ENCODE measurements around the gene CACNA1I. TPM values are rescaled to one million over a fixed set of nuclear protein-coding genes. Genes with fewer than 3 reads are reported as not detected.

CACNA1I gene
- polyA plus RNA-seq, 3 donors, result 0.04 TPM; not detected in 2

DNA sequence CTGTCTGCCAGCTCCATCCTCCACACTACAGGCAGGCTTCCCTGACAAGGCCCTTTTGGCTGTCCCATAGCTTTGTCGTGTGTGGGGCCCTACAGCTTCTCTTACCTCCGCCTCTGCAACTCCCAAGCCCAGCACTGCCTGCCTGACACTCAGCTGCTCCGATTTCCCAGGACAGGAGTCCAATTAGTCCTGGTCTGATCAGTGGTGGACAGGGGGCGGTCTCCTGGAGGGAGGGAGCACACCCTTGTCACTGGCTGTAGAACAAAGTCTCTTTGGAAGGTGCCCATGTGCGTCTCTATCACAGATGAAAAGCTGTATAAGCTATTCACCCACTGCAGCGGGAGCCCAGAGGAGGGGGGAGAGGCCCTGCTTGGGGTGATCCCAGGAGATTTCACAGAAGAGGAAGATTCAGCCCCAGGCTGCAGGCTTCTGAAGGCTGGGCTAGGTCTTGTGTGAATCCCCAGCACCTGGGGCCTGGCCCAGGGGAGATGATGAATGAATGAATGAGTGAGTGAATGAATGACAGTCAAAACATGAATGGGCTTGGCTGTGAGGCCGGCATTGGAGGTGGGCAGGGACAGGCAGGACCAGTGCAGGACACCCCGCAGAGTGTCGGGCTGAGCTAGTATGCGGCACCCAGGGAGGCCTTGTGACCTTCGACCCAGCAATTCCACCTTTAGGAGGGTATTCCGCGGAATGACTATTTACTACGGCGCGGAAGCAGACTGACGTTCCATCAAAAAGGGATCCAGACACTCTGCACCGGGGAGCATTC, 142.4 kb downstream of the CACNA1I start:
- no peak overlapping the region for H3K9ac ChIP-seq (ENCODE audit: insufficient read depth, low read length, poor library complexity, severe bottlenecking)
- intact Hi-C loops (cut with micrococcal nuclease), result no loop called here

DNA sequence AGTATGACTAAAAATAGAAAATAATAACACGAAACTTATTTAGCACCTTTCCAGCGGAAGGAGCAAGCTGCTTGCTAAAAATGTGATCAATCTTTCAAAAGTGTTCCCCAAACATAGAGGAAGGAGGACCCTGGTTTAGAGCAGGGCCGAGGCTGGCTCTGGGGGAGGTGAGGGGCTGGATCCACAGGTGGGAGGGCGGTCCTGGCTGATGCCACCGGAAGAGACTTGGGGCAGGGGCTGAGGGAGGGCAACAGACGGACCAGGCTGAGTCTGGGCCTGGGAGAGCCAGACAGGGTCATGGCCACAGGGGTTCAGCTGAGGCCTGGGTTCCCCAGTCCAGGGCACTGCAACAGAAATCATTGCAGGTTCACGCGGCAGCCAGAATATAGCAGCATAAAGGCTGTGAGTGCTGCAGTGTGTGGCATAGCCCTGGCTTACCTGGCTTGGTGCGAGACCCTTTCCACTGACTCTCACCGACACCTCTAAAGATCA, 143.3 kb downstream of the CACNA1I start:
- no peaks in the 10 kb centered on the region for H3K9me3 ChIP-seq (replicated peaks in 1 of 2; ENCODE audit: control insufficient read depth in 1 of 2, insufficient read depth in 1 of 2, low read length in 2 of 2)
- no peak overlapping the region for H3K27ac Mint-ChIP-seq
- no peak overlapping the region for H3K4me3 ChIP-seq (replicated peaks in 1 of 3; ENCODE audit: low read depth in 2 of 3, low read length in 3 of 3)
- peaks cover 8 to 11% (median 9%) of the 10 kb centered on the region in 3 donors for H3K27me3 Mint-ChIP-seq (ENCODE audit: low read depth in 3 of 3)
- H3K36me3 ChIP-seq (replicated peaks in 1 of 2; ENCODE audit: control insufficient read depth in 1 of 2, insufficient read depth in 2 of 2, low read length in 2 of 2), result no peaks in the 10 kb centered on the region
- no peaks in the 10 kb centered on the region for H4K20me1 ChIP-seq (ENCODE audit: insufficient read depth, low read length)
- no peak overlapping the region for H2AFZ ChIP-seq (ENCODE audit: insufficient read depth, low read depth, low read length, poor library complexity, severe bottlenecking)
- TF ChIP-seq, protein P1, sequence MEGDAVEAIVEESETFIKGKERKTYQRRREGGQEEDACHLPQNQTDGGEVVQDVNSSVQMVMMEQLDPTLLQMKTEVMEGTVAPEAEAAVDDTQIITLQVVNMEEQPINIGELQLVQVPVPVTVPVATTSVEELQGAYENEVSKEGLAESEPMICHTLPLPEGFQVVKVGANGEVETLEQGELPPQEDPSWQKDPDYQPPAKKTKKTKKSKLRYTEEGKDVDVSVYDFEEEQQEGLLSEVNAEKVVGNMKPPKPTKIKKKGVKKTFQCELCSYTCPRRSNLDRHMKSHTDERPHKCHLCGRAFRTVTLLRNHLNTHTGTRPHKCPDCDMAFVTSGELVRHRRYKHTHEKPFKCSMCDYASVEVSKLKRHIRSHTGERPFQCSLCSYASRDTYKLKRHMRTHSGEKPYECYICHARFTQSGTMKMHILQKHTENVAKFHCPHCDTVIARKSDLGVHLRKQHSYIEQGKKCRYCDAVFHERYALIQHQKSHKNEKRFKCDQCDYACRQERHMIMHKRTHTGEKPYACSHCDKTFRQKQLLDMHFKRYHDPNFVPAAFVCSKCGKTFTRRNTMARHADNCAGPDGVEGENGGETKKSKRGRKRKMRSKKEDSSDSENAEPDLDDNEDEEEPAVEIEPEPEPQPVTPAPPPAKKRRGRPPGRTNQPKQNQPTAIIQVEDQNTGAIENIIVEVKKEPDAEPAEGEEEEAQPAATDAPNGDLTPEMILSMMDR (IDR thresholded peaks at IDR 0.05), result no peak
- H3K79me2 ChIP-seq (ENCODE audit: insufficient read depth, low read length), result no peaks in the 10 kb centered on the region
- 96% methylated on average over 8 of the region's 10 CpGs for WGBS (ENCODE audit: insufficient coverage)
- no peaks in the 10 kb centered on the region for H3K4me1 Mint-ChIP-seq
- peaks cover 0 to 2% (median 0%) of the 10 kb centered on the region in 7 donors for H3K9me3 Mint-ChIP-seq
- H3K4me3 Mint-ChIP-seq, result no peak overlapping the region
- DNase-seq, result no peak
- peaks cover 0 to 2% of the 10 kb centered on the region in 2 donors for H3K27me3 ChIP-seq (ENCODE audit: control insufficient read depth in 2 of 2, insufficient read depth in 2 of 2, low read length in 2 of 2)
- no peaks in the 10 kb centered on the region for H3K4me1 ChIP-seq (ENCODE audit: control insufficient read depth in 1 of 2, insufficient read depth in 2 of 2, low read length in 2 of 2)
- intact Hi-C loops (cut with micrococcal nuclease), result no loop called here
- no peak overlapping the region for H3K4me2 ChIP-seq (replicated peaks; ENCODE audit: extremely low read depth, low read length, poor library complexity, severe bottlenecking)
- no peaks in the 10 kb centered on the region for H3K36me3 Mint-ChIP-seq
- no peak overlapping the region for H3K9ac ChIP-seq (ENCODE audit: insufficient read depth, low read length, poor library complexity, severe bottlenecking)
- no peak overlapping the region for H3K27ac ChIP-seq (ENCODE audit: low read depth in 1 of 2, low read length in 2 of 2)

More for the DNA sequence above, 142.4 kb downstream of the CACNA1I start:
- Histone ChIP-seq H2AFZ (ENCODE audit: insufficient read depth, low read depth, low read length, poor library complexity, severe bottlenecking) (no peak overlapping the region), H3K4me1 (ENCODE audit: control insufficient read depth in 1 of 2, insufficient read depth in 2 of 2, low read length in 2 of 2) (no peaks in the 10 kb centered on the region), H3K36me3 (replicated peaks in 1 of 2; ENCODE audit: control insufficient read depth in 1 of 2, insufficient read depth in 2 of 2, low read length in 2 of 2) (no peaks in the 10 kb centered on the region), H4K20me1 (ENCODE audit: insufficient read depth, low read length) (no peaks in the 10 kb centered on the region), H3K27me3 (ENCODE audit: control insufficient read depth in 2 of 2, insufficient read depth in 2 of 2, low read length in 2 of 2) (peaks cover 0 to 2% of the 10 kb centered on the region in 2 donors), H3K4me2 (replicated peaks; ENCODE audit: extremely low read depth, low read length, poor library complexity, severe bottlenecking) (no peak overlapping the region), H3K79me2 (ENCODE audit: insufficient read depth, low read length) (no peaks in the 10 kb centered on the region), H3K4me3 (replicated peaks in 1 of 3; ENCODE audit: low read depth in 2 of 3, low read length in 3 of 3) (no peak overlapping the region), H3K27ac (ENCODE audit: low read depth in 1 of 2, low read length in 2 of 2) (no peak overlapping the region), H3K9me3 (replicated peaks in 1 of 2; ENCODE audit: control insufficient read depth in 1 of 2, insufficient read depth in 1 of 2, low read length in 2 of 2) (no peaks in the 10 kb centered on the region)
- no peak for DNase-seq
- Mint-ChIP-seq H3K4me1 (no peaks in the 10 kb centered on the region), H3K4me3 (no peak overlapping the region), H3K27me3 (ENCODE audit: low read depth in 3 of 3) (peaks cover 8 to 9% (median 8%) of the 10 kb centered on the region in 3 donors), H3K36me3 (no peaks in the 10 kb centered on the region), H3K9me3 (peaks cover 0 to 2% (median 0%) of the 10 kb centered on the region in 7 donors), H3K27ac (no peak overlapping the region)
- 87% methylated on average over 16 of the region's 18 CpGs for WGBS (ENCODE audit: insufficient coverage)
- TF ChIP-seq, protein P1 (IDR thresholded peaks at IDR 0.05), result no peak
